WTC11 (cell line): ENCODE data around the gene PHF21B. TPM values are rescaled to one million over a fixed set of nuclear protein-coding genes. Genes with fewer than 3 reads are reported as not detected.
A peak's percentile ranks its signal among the peaks of the same experiment; 100 is the strongest.

Experiments used
- ATAC-seq: fragments of 200-7000 bp; cut with Tn5 transposase; 2 replicates; pipeline ENCODE4 v1.10.0; 2021; ENCODE audit warnings: mild to moderate bottlenecking, moderate library complexity
- CTCF ChIA-PET: fragments of 300-600 bp; sonication (Branson Sonifier 250); formaldehyde crosslinking; loops from one replicate; lab custom pipeline; 2021; ENCODE audit warnings: antibody characterized with exemption; lab: Charles Lee
- POLR2A ChIA-PET: fragments of 350-600 bp; sonication (Branson Sonifier 250); formaldehyde crosslinking; loops from one replicate; lab custom pipeline; 2021; ENCODE audit warnings: antibody characterized with exemption; lab: Charles Lee
- DNase-seq: peaks from one replicate; pipeline ENCODE4 v3.0.0; 2021; ENCODE audit warnings: low spot score
- H3K27ac Mint-ChIP-seq: 2 replicates; pipeline ENCODE4 v1.8.0; 2021; ENCODE audit warnings: mixed read lengths
- H3K27me3 Mint-ChIP-seq: 2 replicates; pipeline ENCODE4 v1.8.0; 2021; ENCODE audit warnings: low read depth, mild to moderate bottlenecking, moderate library complexity, mixed read lengths
- H3K36me3 Mint-ChIP-seq: 2 replicates; pipeline ENCODE4 v1.8.0; 2021; ENCODE audit warnings: mixed read lengths
- H3K4me1 Mint-ChIP-seq: 2 replicates; pipeline ENCODE4 v1.8.0; 2022; ENCODE audit warnings: mixed read lengths
- H3K4me3 Mint-ChIP-seq: 2 replicates; pipeline ENCODE4 v1.8.0; 2021; ENCODE audit warnings: mild to moderate bottlenecking, moderate library complexity, mixed read lengths
- H3K9me3 Mint-ChIP-seq: 2 replicates; pipeline ENCODE4 v1.8.0; 2021; ENCODE audit warnings: mixed read lengths
- AR ChIP-seq: fragments of 250-450 bp; sonication (Bioruptor Pico); IDR thresholded peaks from 2 replicates; pipeline ENCODE4 v1.9.0; 2021; ENCODE audit warnings: mild to moderate bottlenecking
- ARID4B ChIP-seq: sonication (generic); formaldehyde crosslinking; IDR thresholded peaks from 2 replicates; pipeline ENCODE4 v1.8.0; 2023; ENCODE audit warnings: missing genetic modification reagents, mild to moderate bottlenecking, borderline replicate concordance
- ATF3 ChIP-seq: sonication (generic); formaldehyde crosslinking; conservative IDR thresholded peaks from 2 replicates; pipeline ENCODE4 v1.8.1; 2022; ENCODE audit warnings: mild to moderate bottlenecking, missing genetic modification reagents
- ETV6 ChIP-seq: sonication (generic); formaldehyde crosslinking; IDR thresholded peaks from 2 replicates; pipeline ENCODE4 v1.8.1; 2022; ENCODE audit warnings: mild to moderate bottlenecking, missing genetic modification reagents
- FOXK1 ChIP-seq: sonication (generic); formaldehyde crosslinking; IDR thresholded peaks from 2 replicates; pipeline ENCODE4 v1.8.0; 2022; ENCODE audit warnings: mild to moderate bottlenecking, moderate library complexity, missing genetic modification reagents
- FOXP1 ChIP-seq: sonication (generic); formaldehyde crosslinking; IDR thresholded peaks from 2 replicates; pipeline ENCODE4 v1.8.0; 2022; ENCODE audit warnings: missing genetic modification reagents, mild to moderate bottlenecking, moderate library complexity, borderline replicate concordance
- HMGXB4 ChIP-seq: sonication (generic); formaldehyde crosslinking; IDR thresholded peaks from 2 replicates; pipeline ENCODE4 v1.8.1; 2023; ENCODE audit warnings: mild to moderate bottlenecking, moderate library complexity, missing genetic modification reagents
- NFE2L1 ChIP-seq: sonication (generic); formaldehyde crosslinking; IDR thresholded peaks from 2 replicates; pipeline ENCODE4 v1.8.1; 2023; ENCODE audit warnings: missing genetic modification reagents
- RORB ChIP-seq: fragments of 250-450 bp; sonication (Bioruptor Pico); IDR thresholded peaks from 2 replicates; pipeline ENCODE4 v1.9.0; 2021; ENCODE audit warnings: mild to moderate bottlenecking
- TEAD1 ChIP-seq: sonication (generic); formaldehyde crosslinking; IDR thresholded peaks from 2 replicates; pipeline ENCODE4 v1.8.0; 2022; ENCODE audit warnings: mild to moderate bottlenecking, missing genetic modification reagents
- ZNF121 ChIP-seq: sonication (generic); formaldehyde crosslinking; IDR thresholded peaks from 2 replicates; pipeline ENCODE4 v1.8.0; 2023; ENCODE audit warnings: missing genetic modification reagents
- ZNF263 ChIP-seq: sonication (generic); formaldehyde crosslinking; IDR thresholded peaks from 2 replicates; pipeline ENCODE4 v1.8.1; 2022; ENCODE audit warnings: low read depth, mild to moderate bottlenecking, moderate library complexity, missing genetic modification reagents
- total RNA-seq: library from RNA; stranded (reverse); gene quantifications from 3 replicates; pipeline ENCODE4 v1.2.3, GENCODE V29; 2021
- TF ChIP-seq, protein P1 (sequence below): sonication (generic); formaldehyde crosslinking; IDR thresholded peaks from 2 replicates; pipeline ENCODE4 v1.8.1; 2023; ENCODE audit warnings: mild to moderate bottlenecking, missing genetic modification reagents, borderline replicate concordance
- TF ChIP-seq, protein P2 (sequence below): sonication (generic); formaldehyde crosslinking; IDR thresholded peaks from 2 replicates; pipeline ENCODE4 v1.8.1; 2022; ENCODE audit warnings: low read depth, mild to moderate bottlenecking, moderate library complexity, missing genetic modification reagents, borderline replicate concordance
- TF ChIP-seq, protein P3 (sequence below): sonication (generic); formaldehyde crosslinking; IDR thresholded peaks from 2 replicates; pipeline ENCODE4 v1.8.1; 2023; ENCODE audit warnings: mild to moderate bottlenecking, missing genetic modification reagents, moderate library complexity

The PHF21B gene
- total RNA-seq, 1 experiment from 2014 or later = 107 TPM

GRCh38 chr22:45036154-45036553 lies 26.3 kb upstream of the PHF21B start:
- ChIA-PET CTCF (no interaction called here), POLR2A (no interaction called here)
- peaks cover 7% of the 10 kb centered on the region for H3K27me3 Mint-ChIP-seq
- peaks cover 14% of the 10 kb centered on the region for H3K36me3 Mint-ChIP-seq
- no peak overlapping the region for H3K27ac Mint-ChIP-seq
- no peak overlapping the region for H3K4me3 Mint-ChIP-seq
- peaks cover 28% of the 10 kb centered on the region for H3K9me3 Mint-ChIP-seq
- DNase-seq (no peak), ATAC-seq (no peak)
- peaks cover 21% of the 10 kb centered on the region for H3K4me1 Mint-ChIP-seq
- 0 out of 2 replicates have a peak, but pooled peaks have one; percentile 6 for TF ChIP-seq FOXP1 (CRISPR knock-in tag)
- TF ChIP-seq, protein P1, sequence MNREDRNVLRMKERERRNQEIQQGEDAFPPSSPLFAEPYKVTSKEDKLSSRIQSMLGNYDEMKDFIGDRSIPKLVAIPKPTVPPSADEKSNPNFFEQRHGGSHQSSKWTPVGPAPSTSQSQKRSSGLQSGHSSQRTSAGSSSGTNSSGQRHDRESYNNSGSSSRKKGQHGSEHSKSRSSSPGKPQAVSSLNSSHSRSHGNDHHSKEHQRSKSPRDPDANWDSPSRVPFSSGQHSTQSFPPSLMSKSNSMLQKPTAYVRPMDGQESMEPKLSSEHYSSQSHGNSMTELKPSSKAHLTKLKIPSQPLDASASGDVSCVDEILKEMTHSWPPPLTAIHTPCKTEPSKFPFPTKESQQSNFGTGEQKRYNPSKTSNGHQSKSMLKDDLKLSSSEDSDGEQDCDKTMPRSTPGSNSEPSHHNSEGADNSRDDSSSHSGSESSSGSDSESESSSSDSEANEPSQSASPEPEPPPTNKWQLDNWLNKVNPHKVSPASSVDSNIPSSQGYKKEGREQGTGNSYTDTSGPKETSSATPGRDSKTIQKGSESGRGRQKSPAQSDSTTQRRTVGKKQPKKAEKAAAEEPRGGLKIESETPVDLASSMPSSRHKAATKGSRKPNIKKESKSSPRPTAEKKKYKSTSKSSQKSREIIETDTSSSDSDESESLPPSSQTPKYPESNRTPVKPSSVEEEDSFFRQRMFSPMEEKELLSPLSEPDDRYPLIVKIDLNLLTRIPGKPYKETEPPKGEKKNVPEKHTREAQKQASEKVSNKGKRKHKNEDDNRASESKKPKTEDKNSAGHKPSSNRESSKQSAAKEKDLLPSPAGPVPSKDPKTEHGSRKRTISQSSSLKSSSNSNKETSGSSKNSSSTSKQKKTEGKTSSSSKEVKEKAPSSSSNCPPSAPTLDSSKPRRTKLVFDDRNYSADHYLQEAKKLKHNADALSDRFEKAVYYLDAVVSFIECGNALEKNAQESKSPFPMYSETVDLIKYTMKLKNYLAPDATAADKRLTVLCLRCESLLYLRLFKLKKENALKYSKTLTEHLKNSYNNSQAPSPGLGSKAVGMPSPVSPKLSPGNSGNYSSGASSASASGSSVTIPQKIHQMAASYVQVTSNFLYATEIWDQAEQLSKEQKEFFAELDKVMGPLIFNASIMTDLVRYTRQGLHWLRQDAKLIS = no peak

DNA sequence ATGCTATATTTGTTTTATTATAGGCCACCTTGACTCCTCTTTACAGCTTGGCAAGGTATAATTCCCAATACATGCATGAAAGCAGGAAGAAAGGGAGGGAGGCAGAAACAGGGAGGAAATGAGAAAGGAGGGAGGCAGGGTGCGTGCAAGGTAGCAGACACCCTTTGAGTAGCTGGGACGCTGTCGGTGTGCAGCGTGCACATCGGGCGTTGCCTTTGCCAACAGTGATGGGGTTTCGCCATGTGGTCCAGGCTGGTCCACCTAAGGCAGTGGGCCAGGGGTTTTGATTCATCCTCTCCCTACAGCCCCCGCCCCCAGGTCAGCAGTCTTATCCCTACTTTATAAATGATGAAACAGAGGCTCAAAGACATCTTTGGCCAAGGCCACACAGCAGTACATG lies 25.0 kb upstream of the PHF21B start:
- CTCF ChIA-PET = no interaction called here
- no peak for DNase-seq
- Mint-ChIP-seq H3K4me1 (peaks cover 31% of the 10 kb centered on the region), H3K27me3 (peaks cover 4% of the 10 kb centered on the region), H3K4me3 (no peak overlapping the region), H3K9me3 (peaks cover 31% of the 10 kb centered on the region), H3K36me3 (peaks cover 15% of the 10 kb centered on the region), H3K27ac (no peak overlapping the region)
- POLR2A ChIA-PET = no interaction called here
- ATAC-seq = no peak
- TF ChIP-seq AR (CRISPR knock-in tag) (no peak), FOXK1 (CRISPR knock-in tag) (no peak), ATF3 (CRISPR knock-in tag) (no peak), HMGXB4 (CRISPR knock-in tag) (no peak), ARID4B (CRISPR knock-in tag) (no peak), NFE2L1 (CRISPR knock-in tag) (no peak), ETV6 (CRISPR knock-in tag) (no peak), ZNF263 (CRISPR knock-in tag) (no peak), TEAD1 (CRISPR knock-in tag) (no peak), ZNF121 (CRISPR knock-in tag) (no peak), RORB (CRISPR knock-in tag) (no peak)
- TF ChIP-seq, protein P2, sequence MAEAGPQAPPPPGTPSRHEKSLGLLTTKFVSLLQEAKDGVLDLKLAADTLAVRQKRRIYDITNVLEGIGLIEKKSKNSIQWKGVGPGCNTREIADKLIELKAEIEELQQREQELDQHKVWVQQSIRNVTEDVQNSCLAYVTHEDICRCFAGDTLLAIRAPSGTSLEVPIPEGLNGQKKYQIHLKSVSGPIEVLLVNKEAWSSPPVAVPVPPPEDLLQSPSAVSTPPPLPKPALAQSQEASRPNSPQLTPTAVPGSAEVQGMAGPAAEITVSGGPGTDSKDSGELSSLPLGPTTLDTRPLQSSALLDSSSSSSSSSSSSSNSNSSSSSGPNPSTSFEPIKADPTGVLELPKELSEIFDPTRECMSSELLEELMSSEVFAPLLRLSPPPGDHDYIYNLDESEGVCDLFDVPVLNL (CRISPR knock-in tag) = no peak
- TF ChIP-seq, protein P3, sequence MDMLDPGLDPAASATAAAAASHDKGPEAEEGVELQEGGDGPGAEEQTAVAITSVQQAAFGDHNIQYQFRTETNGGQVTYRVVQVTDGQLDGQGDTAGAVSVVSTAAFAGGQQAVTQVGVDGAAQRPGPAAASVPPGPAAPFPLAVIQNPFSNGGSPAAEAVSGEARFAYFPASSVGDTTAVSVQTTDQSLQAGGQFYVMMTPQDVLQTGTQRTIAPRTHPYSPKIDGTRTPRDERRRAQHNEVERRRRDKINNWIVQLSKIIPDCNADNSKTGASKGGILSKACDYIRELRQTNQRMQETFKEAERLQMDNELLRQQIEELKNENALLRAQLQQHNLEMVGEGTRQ = no peak
- TF ChIP-seq, protein P1 = no peak
